GM18519 (cell line): ENCODE data around the gene PGAM2.

Experiments
- ATAC-seq: cut with Tn5 transposase; IDR thresholded peaks from one replicate; pipeline ENCODE4 v1.9.1; 2021; ENCODE audit warnings: mild to moderate bottlenecking, moderate library complexity; ENCODE audit not compliant: unreplicated experiment, low FRiP score

Gene PGAM2

GRCh38 chr7:44103923-44104859 lies 38.8 kb upstream of the PGAM2 start, which contains the start of gene AEBP1:
AEBP1 (plus strand) TSS chr7:44104345; CDS start chr7:44104666, 321 bp downstream.
- ATAC-seq, result no peak

GRCh38 chr7:44103566-44103922 lies 38.2 kb upstream of the PGAM2 start:
- ATAC-seq, result no peak

GRCh38 chr7:44102846-44103565 lies 37.6 kb upstream of the PGAM2 start:
- ATAC-seq, result no peak

- ATAC-seq, result no peak
These were observed 36.8 kb upstream of the PGAM2 start for GRCh38 chr7:44101966-44102845.

- ATAC-seq, result no peak
These were observed 36.1 kb upstream of the PGAM2 start for GRCh38 chr7:44101303-44101965.

- ATAC-seq, result no peak
These were observed 35.3 kb upstream of the PGAM2 start for GRCh38 chr7:44100458-44101302.

GRCh38 chr7:44099669-44100068 lies 34.3 kb upstream of the PGAM2 start:
- ATAC-seq, result no peak

- no peak for ATAC-seq
These were observed 33.0 kb upstream of the PGAM2 start for GRCh38 chr7:44098092-44099068.

- ATAC-seq, result no peak
These were observed 31.9 kb upstream of the PGAM2 start for GRCh38 chr7:44097064-44097932.

GRCh38 chr7:44096326-44096881 lies 31.0 kb upstream of the PGAM2 start:
- ATAC-seq, result no peak

- no peak for ATAC-seq
These were observed 30.4 kb upstream of the PGAM2 start for GRCh38 chr7:44095781-44096180.

GRCh38 chr7:44094883-44095592 lies 29.7 kb upstream of the PGAM2 start:
- no peak for ATAC-seq

- ATAC-seq, result no peak
These were observed 29.0 kb upstream of the PGAM2 start for GRCh38 chr7:44094365-44094764.

- no peak for ATAC-seq
These were observed 27.8 kb upstream of the PGAM2 start for GRCh38 chr7:44093102-44093641.

GRCh38 chr7:44087911-44088838 lies 22.8 kb upstream of the PGAM2 start:
- no peak for ATAC-seq
